Gastrocnemius medialis (tissue), 4 donors: Measurements from ENCODE around the gene AHCY. TPM values are rescaled to one million over a fixed set of nuclear protein-coding genes. Genes with fewer than 3 reads are reported as not detected.

Experiments
- ATAC-seq, 2 donors: fragments of 150-250 bp; one replicate each; pipeline ENCODE4 v1.9.1; 2016
- DNase-seq, 2 donors: peaks; one replicate each; pipeline ENCODE4 v3.0.0-alpha.2; 2019
- H3K27ac ChIP-seq, 4 donors: fragments of 200-600 bp; sonication (generic); 1 replicate in 1 of 4; 2 replicates in 3 of 4; pipeline ENCODE4 v1.5.1; 2016 to 2018; ENCODE audit warnings: mild to moderate bottlenecking in 2 of 4, moderate library complexity in 1 of 4
- H3K27me3 ChIP-seq, 3 donors: fragments of 200-600 bp; sonication (generic) in 2 of 3; 1 replicate in 1 of 3; 2 replicates in 2 of 3; pipeline versions ENCODE4 v1.5.1 to v1.6.0; 2016 to 2019; ENCODE audit warnings: mild to moderate bottlenecking in 1 of 3, moderate library complexity in 1 of 3
- H3K36me3 ChIP-seq, 2 donors: fragments of 200-600 bp; sonication (generic) in 1 of 2; one replicate each; pipeline ENCODE4 v1.5.1; 2017 to 2018
- H3K4me1 ChIP-seq, 2 donors: fragments of 200-600 bp; sonication (generic) in 1 of 2; one replicate each; pipeline ENCODE4 v1.5.1; 2016 to 2017; ENCODE audit warnings: mild to moderate bottlenecking in 2 of 2
- H3K4me3 ChIP-seq, 4 donors: fragments of 200-600 bp; sonication (generic) in 3 of 4; 1 replicate in 1 of 4; 2 replicates in 3 of 4; pipeline ENCODE4 v1.5.1; 2016 to 2019; ENCODE audit warnings: mild to moderate bottlenecking in 2 of 4
- H3K9me3 ChIP-seq, 3 donors: fragments of 200-600 bp; sonication (generic) in 2 of 3; 1 replicate in 1 of 3; 2 replicates in 2 of 3; pipeline ENCODE4 v1.5.1; 2016 to 2019
- CTCF ChIP-seq, 5 experiments: fragments of 450-650 bp in 3 of 5; fragments of 200-600 bp in 2 of 5; sonication (generic) in 2 of 5; IDR thresholded peaks in 4 of 5; conservative IDR thresholded peaks in 1 of 5; 1 replicate in 4 of 5; 2 replicates in 1 of 5; pipeline ENCODE4 v1.5.1; 2016 to 2019; ENCODE audit warnings: antibody characterized with exemption in 5 of 5, mild to moderate bottlenecking in 3 of 5, moderate library complexity in 3 of 5
- POLR2A ChIP-seq, 2 donors: fragments of 450-650 bp; IDR thresholded peaks; one replicate each; pipeline ENCODE4 v1.6.1; 2017; ENCODE audit warnings: antibody characterized with exemption in 2 of 2, mild to moderate bottlenecking in 2 of 2, moderate library complexity in 2 of 2
- in situ Hi-C, 4 donors: fragments of 200-750 bp; cut with MboI; loops; one replicate each; pipeline versions ENCODE4 v1.15.0 to v1.8.0; 2017; ENCODE audit warnings: low sequenced_read_pairs in 4 of 4
- intact Hi-C: fragments of 100-400 bp; cut with DNase I; formaldehyde crosslinking; loops from one replicate; pipeline ENCODE4 v1.15.1; 2023; ENCODE audit warnings: low total_unique reads
- total RNA-seq, 4 donors: library from RNA; depleted of rRNA; stranded (reverse); fragments of >200 nt; gene quantifications; one replicate each; pipeline versions ENCODE4 v1.1.0 to v1.2.3, GENCODE V29; 2016

AHCY gene
- total RNA-seq, 4 donors from 2014 or later, result 81.7 to 110 (median 98.6) TPM

GRCh38 chr20:34274694-34275093 is 28.5 kb downstream of the AHCY start:
- Histone ChIP-seq H3K36me3 (peaks cover 5 to 37% of the 10 kb centered on the region in 2 donors), H3K4me3 (no peak overlapping the region), H3K27me3 (no peaks in the 10 kb centered on the region), H3K27ac (no peak overlapping the region), H3K9me3 (no peaks in the 10 kb centered on the region), H3K4me1 (peaks cover 0 to 10% of the 10 kb centered on the region in 2 donors)
- intact Hi-C loops (no loop called here), in situ Hi-C loops (no loop called here)
- DNase-seq, result no peak
- ATAC-seq, result no peak
- TF ChIP-seq CTCF (IDR thresholded peaks at IDR 0.05 in 4 of 5, conservative IDR thresholded peaks at IDR 0.05 in 1 of 5) (no peak), POLR2A (IDR thresholded peaks at IDR 0.05) (no peak)

- H3K9me3 ChIP-seq, result no peaks in the 10 kb centered on the region
- no peaks in the 10 kb centered on the region for H3K27me3 ChIP-seq
- intact Hi-C loops (no loop called here), in situ Hi-C loops (no loop called here)
- peaks cover 6 to 14% of the 10 kb centered on the region in 2 donors for H3K4me1 ChIP-seq
- TF ChIP-seq CTCF (IDR thresholded peaks at IDR 0.05 in 4 of 5, conservative IDR thresholded peaks at IDR 0.05 in 1 of 5), result no peak
- TF ChIP-seq POLR2A (IDR thresholded peaks at IDR 0.05), result no peak
- ATAC-seq, result no peak
- DNase-seq, result peak in 1 of 2 donors; percentile 41
- no peak overlapping the region for H3K4me3 ChIP-seq
- peaks cover 0 to 23% of the 10 kb centered on the region in 2 donors for H3K36me3 ChIP-seq
- no peak overlapping the region for H3K27ac ChIP-seq
Observed at GRCh38 chr20:34271956-34272355, 31.2 kb downstream of the AHCY start.

- intact Hi-C loops, result no loop called here
- H3K4me1 ChIP-seq, result peaks cover 6 to 14% of the 10 kb centered on the region in 2 donors
- H3K4me3 ChIP-seq, result no peak overlapping the region
- H3K36me3 ChIP-seq, result peaks cover 0 to 14% of the 10 kb centered on the region in 2 donors
- no peaks in the 10 kb centered on the region for H3K27me3 ChIP-seq
- peak; percentile 55 to 66 for DNase-seq
- no peaks in the 10 kb centered on the region for H3K9me3 ChIP-seq
- peak overlapping the region; percentile 43 to 84 (median 62) for H3K27ac ChIP-seq
- in situ Hi-C loops, result no loop called here
- peak; percentile 74 to 87 for ATAC-seq
- TF ChIP-seq POLR2A (IDR thresholded peaks at IDR 0.05) (peak in 1 of 2 donors; percentile 19), CTCF (IDR thresholded peaks at IDR 0.05 in 4 of 5, conservative IDR thresholded peaks at IDR 0.05 in 1 of 5) (no peak)
Observed at GRCh38 chr20:34269996-34270627, 33.0 kb downstream of the AHCY start.

- ATAC-seq, result peak in 1 of 2 donors; percentile 21
- Histone ChIP-seq H3K27ac (peak overlapping the region in 3 of 4 donors; percentile 62 to 84 (median 63)), H3K36me3 (peaks cover 0 to 4% of the 10 kb centered on the region in 2 donors), H3K9me3 (no peaks in the 10 kb centered on the region), H3K4me1 (peaks cover 6 to 14% of the 10 kb centered on the region in 2 donors), H3K27me3 (no peaks in the 10 kb centered on the region), H3K4me3 (peak overlapping the region; percentile 33 to 50 (median 45))
- in situ Hi-C loops, result no loop called here
- intact Hi-C loops, result no loop called here
- DNase-seq, result no peak
- TF ChIP-seq CTCF (IDR thresholded peaks at IDR 0.05 in 4 of 5, conservative IDR thresholded peaks at IDR 0.05 in 1 of 5), result no peak
- no peak for TF ChIP-seq POLR2A (IDR thresholded peaks at IDR 0.05)
Observed at GRCh38 chr20:34268851-34269636, 34.1 kb downstream of the AHCY start.
